Measurements from ENCODE around the gene PTPN5. TPM values are rescaled to one million over a fixed set of nuclear protein-coding genes. Genes with fewer than 3 reads are reported as not detected.
A peak's percentile ranks its signal among the peaks of the same experiment; 100 is the strongest.

The PTPN5 gene
- total RNA-seq, 1 experiment from 2014 or later, result not detected

- no peak for DNase-seq (ENCODE audit: low read depth)
These were observed 77.8 kb downstream of the PTPN5 start for GRCh38 chr11:18713646-18714442.

GRCh38 chr11:18710545-18710944, 81.1 kb downstream of the PTPN5 start:
- no peak for DNase-seq (ENCODE audit: low read depth)

- no peak for DNase-seq (ENCODE audit: low read depth)
These were observed 82.2 kb downstream of the PTPN5 start for GRCh38 chr11:18709414-18709813.

GRCh38 chr11:18707811-18708340, 83.7 kb downstream of the PTPN5 start:
- DNase-seq (ENCODE audit: low read depth), result no peak

GRCh38 chr11:18706330-18707243, 85.0 kb downstream of the PTPN5 start:
- DNase-seq (ENCODE audit: low read depth), result no peak

GRCh38 chr11:18705651-18706281, 85.8 kb downstream of the PTPN5 start:
- no peak for DNase-seq (ENCODE audit: low read depth)

GRCh38 chr11:18704698-18705097, 86.9 kb downstream of the PTPN5 start:
- no peak for DNase-seq (ENCODE audit: low read depth)

GRCh38 chr11:18704045-18704645, 87.5 kb downstream of the PTPN5 start:
- DNase-seq (ENCODE audit: low read depth), result no peak

- no peak for DNase-seq (ENCODE audit: low read depth)
These were observed 88.4 kb downstream of the PTPN5 start for GRCh38 chr11:18703001-18703763.

GRCh38 chr11:18701614-18702216, 89.9 kb downstream of the PTPN5 start:
- no peak for DNase-seq (ENCODE audit: low read depth)

- DNase-seq (ENCODE audit: low read depth), result no peak
These were observed 90.7 kb downstream of the PTPN5 start for GRCh38 chr11:18700872-18701271.

- peak; percentile 41 for DNase-seq (ENCODE audit: low read depth)
These were observed 91.2 kb downstream of the PTPN5 start for GRCh38 chr11:18700375-18700774.

GRCh38 chr11:18699848-18700261, 91.7 kb downstream of the PTPN5 start:
- no peak for DNase-seq (ENCODE audit: low read depth)

- DNase-seq (ENCODE audit: low read depth), result no peak
These were observed 92.4 kb downstream of the PTPN5 start for GRCh38 chr11:18699269-18699596.

GRCh38 chr11:18698341-18699268, 93.0 kb downstream of the PTPN5 start, which contains the start of gene TMEM86A:
Gene TMEM86A, plus strand, starts transcription at chr11:18698779. Its CDS starts 108 bp downstream, at chr11:18698887.
- DNase-seq (ENCODE audit: low read depth), result peak; percentile 79

- DNase-seq (ENCODE audit: low read depth), result peak; percentile 55
These were observed 94.0 kb downstream of the PTPN5 start for GRCh38 chr11:18697576-18697975.

- DNase-seq (ENCODE audit: low read depth), result peak; percentile 64
These were observed 94.9 kb downstream of the PTPN5 start for GRCh38 chr11:18696638-18697225.

Data from HT1080 (cell line).